K562 (cell line): Measurements from ENCODE around the gene ADD2. TPM values are rescaled to one million over a fixed set of nuclear protein-coding genes. Genes with fewer than 3 reads are reported as not detected.
A peak's percentile ranks its signal among the peaks of the same experiment; 100 is the strongest.

Experiments
- ATAC-seq: fragments of 200-7000 bp; cut with Tn5 transposase; 3 replicates; pipeline ENCODE4 v1.9.1; 2020; ENCODE audit warnings: moderate library complexity
- BruUV-seq: library from RNA; stranded (reverse); fragments of 400-500 nt; replicated peaks from 2 replicates; lab custom pipeline; 2021; lab: Mats Ljungman, UMichigan
- CTCF ChIA-PET: fragments of 300-600 bp; formaldehyde crosslinking; extraction: SDS; loops from one replicate; lab custom pipeline; 2021; ENCODE audit warnings: low intra/inter-chr PET ratio; lab: Yijun Ruan, JAX
- POLR2A ChIA-PET: fragments of 300-600, 350-650 bp; sonication (Branson Sonifier 250); formaldehyde crosslinking; extraction: SDS; loops from one replicate; lab custom pipeline; 2021; ENCODE audit warnings: antibody characterized with exemption, inconsistent platforms; lab: Yijun Ruan, JAX
- DNase-seq, 4 experiments: peaks; one replicate each; pipeline versions ENCODE4 v3.0.0 to v3.0.0-alpha.2; 2011 to 2018; ENCODE audit warnings: low spot score in 3 of 4, mixed read lengths in 3 of 4; ENCODE audit errors: extremely low read depth in 1 of 4
- FAIRE-seq: peaks from 2 replicates; lab custom pipeline; 2011; peaks lifted over from hg19 to GRCh38; lab: Jason Lieb, UNC
- H2AFZ ChIP-seq: 2 replicates; pipeline ENCODE4 v1.6.0; 2011; ENCODE audit warnings: low read depth, low read length, control low read depth, inconsistent platforms
- H3K27ac ChIP-seq: fragments of 200-600 bp; 3 replicates; pipeline ENCODE4 v1.8.0; 2011; ENCODE audit warnings: low read depth, mild to moderate bottlenecking, control low read depth, inconsistent platforms, low read length, moderate library complexity, mixed read lengths; ENCODE audit errors: extremely low read depth
- H3K27me3 ChIP-seq, 2 experiments: fragments of 300-600 bp in 1 of 2; 2 replicates in 1 of 2; 3 replicates in 1 of 2; pipeline versions ENCODE4 v1.6.0 to v1.8.0; 2011; ENCODE audit warnings: inconsistent platforms in 2 of 2, low read length in 2 of 2, mild to moderate bottlenecking in 1 of 2, mixed read lengths in 1 of 2, moderate library complexity in 1 of 2; ENCODE audit not compliant: control insufficient read depth in 2 of 2, insufficient read depth in 2 of 2
- H3K36me3 ChIP-seq: fragments of 300-600 bp; 3 replicates; pipeline ENCODE4 v1.8.0; 2011; ENCODE audit warnings: mild to moderate bottlenecking, low read length, inconsistent platforms; ENCODE audit not compliant: control insufficient read depth, insufficient read depth
- H3K4me1 ChIP-seq, 2 experiments: fragments of 200-600 bp in 1 of 2; replicated peaks in 1 of 2; 2 replicates in 1 of 2; 3 replicates in 1 of 2; pipeline versions ENCODE4 v1.5.1 to v1.8.0; 2011; ENCODE audit warnings: inconsistent platforms in 2 of 2, low read length in 2 of 2, mild to moderate bottlenecking in 1 of 2, mixed read lengths in 1 of 2, moderate library complexity in 1 of 2; ENCODE audit not compliant: control insufficient read depth in 2 of 2, insufficient read depth in 2 of 2
- H3K4me2 ChIP-seq: 2 replicates; pipeline ENCODE4 v1.6.1; 2011; ENCODE audit warnings: low read length, control low read depth, inconsistent platforms, mixed read lengths; ENCODE audit not compliant: insufficient read depth
- H3K4me3 ChIP-seq: fragments of 200-600 bp; sonication (generic), shearing (Covaris generic); 2 replicates; pipeline ENCODE4 v1.5.1; 2016; ENCODE audit warnings: control low read depth, inconsistent platforms
- H3K79me2 ChIP-seq: fragments of 200-600 bp; 3 replicates; pipeline ENCODE4 v1.8.0; 2011; ENCODE audit warnings: low read length, inconsistent platforms; ENCODE audit not compliant: control insufficient read depth, insufficient read depth
- H3K9ac ChIP-seq, 2 experiments: 2 replicates each; pipeline versions ENCODE4 v1.6.0 to v1.6.1; 2011; ENCODE audit warnings: low read depth in 2 of 2, low read length in 2 of 2, control low read depth in 1 of 2, inconsistent platforms in 1 of 2, mild to moderate bottlenecking in 1 of 2, mixed read lengths in 1 of 2; ENCODE audit not compliant: insufficient read depth in 1 of 2
- H3K9me1 ChIP-seq: one replicate; pipeline ENCODE4 v1.6.0; 2011; ENCODE audit warnings: inconsistent platforms, mild to moderate bottlenecking, low read length, moderate library complexity; ENCODE audit not compliant: control insufficient read depth, insufficient read depth
- H3K9me3 ChIP-seq: replicated peaks from 2 replicates; pipeline ENCODE4 v1.5.1; 2011; ENCODE audit warnings: low read depth, low read length, inconsistent platforms; ENCODE audit not compliant: control insufficient read depth, insufficient read depth
- H4K20me1 ChIP-seq: replicated peaks from 2 replicates; pipeline ENCODE4 v1.6.1; 2011; ENCODE audit warnings: low read length, inconsistent platforms, mixed read lengths; ENCODE audit not compliant: control insufficient read depth, insufficient read depth
- C11orf30 ChIP-seq: fragments of 450-650 bp; IDR thresholded peaks from 2 replicates; pipeline ENCODE4 v1.6.1; 2016; ENCODE audit warnings: low read depth, mild to moderate bottlenecking
- CAMTA2 ChIP-seq: fragments of 250-450 bp; sonication (Bioruptor Pico); conservative IDR thresholded peaks from 2 replicates; pipeline ENCODE4 v1.5.1; 2022
- CTBP1 ChIP-seq: fragments of 450-650 bp; IDR thresholded peaks from 2 replicates; pipeline ENCODE4 v1.6.1; 2016; ENCODE audit warnings: borderline replicate concordance
- CTCF ChIP-seq, 3 experiments: IDR thresholded peaks in 2 of 3; conservative IDR thresholded peaks in 1 of 3; 2 replicates each; pipeline ENCODE4 v1.5.1; 2011 to 2012; ENCODE audit warnings: low read length in 3 of 3, mild to moderate bottlenecking in 3 of 3, control low read depth in 2 of 3, improper control_type of control experiment in 1 of 3, inconsistent platforms in 1 of 3, low read depth in 1 of 3, mixed read lengths in 1 of 3, moderate library complexity in 1 of 3; ENCODE audit not compliant: insufficient read depth in 2 of 3
- MAFF ChIP-seq: IDR thresholded peaks from 2 replicates; pipeline ENCODE4 v1.6.1; 2012; ENCODE audit warnings: low read length, improper control_type of control experiment
- MAFG ChIP-seq: fragments of 450-650 bp; conservative IDR thresholded peaks from 2 replicates; pipeline ENCODE4 v1.6.1; 2016; ENCODE audit warnings: missing genetic modification characterization, missing compliant biosample characterization
- MAFK ChIP-seq: IDR thresholded peaks from 2 replicates; pipeline ENCODE4 v1.6.1; 2011; ENCODE audit warnings: low read length, improper control_type of control experiment
- NRF1 ChIP-seq, 2 experiments: fragments of 450-650 bp; IDR thresholded peaks in 1 of 2; conservative IDR thresholded peaks in 1 of 2; 2 replicates each; pipeline ENCODE4 v1.6.1; 2014; ENCODE audit warnings: mild to moderate bottlenecking in 2 of 2
- PKNOX1 ChIP-seq: fragments of 450-650 bp; IDR thresholded peaks from 2 replicates; pipeline ENCODE4 v1.6.1; 2016
- ZBTB1 ChIP-seq: sonication (generic); formaldehyde crosslinking; IDR thresholded peaks from 2 replicates; pipeline ENCODE4 v1.8.1; 2023; ENCODE audit warnings: missing genetic modification reagents, low read depth, mild to moderate bottlenecking, borderline replicate concordance
- ZNF316 ChIP-seq: fragments of 450-650 bp; IDR thresholded peaks from 2 replicates; pipeline ENCODE4 v1.6.1; 2016
- WGBS: fragments of 100-300 bp; shearing (Covaris generic); methylation state at CpG from one replicate; pipeline ENCODE4 v1.1.6; 2016; ENCODE audit warnings: low coverage, mixed read lengths; ENCODE audit not compliant: insufficient coverage; ENCODE audit errors: missing lambda C conversion rate; 5-methylcytosine and 5-hydroxymethylcytosine counted together
- in situ Hi-C: fragments of 300-500 bp; cut with MboI; formaldehyde crosslinking; loops from 4 replicates; pipeline ENCODE4 v1.15.0; 2018; ENCODE audit warnings: inconsistent platforms, mixed read lengths
- intact Hi-C: fragments of 100-400 bp; cut with micrococcal nuclease; formaldehyde crosslinking; loops from 2 replicates; pipeline ENCODE4 v1.14.2; 2022
- polyA plus RNA-seq, 8 experiments: library from polyadenylated mRNA; depleted of rRNA in 4 of 8; stranded (reverse) in 5 of 8; unstranded in 3 of 8; fragments of >200 nt; fragmentation: Nextera tagmentation in 2 of 8; fragmentation: Illumina TruSeq in 1 of 8; extraction: Ambion mirVana in 2 of 8; extraction: Trizol in 1 of 8; gene quantifications; 2 replicates each; pipeline versions ENCODE4 v1.2.1 to v1.2.3, GENCODE V29; 2011 to 2014; ENCODE audit warnings: inconsistent platforms in 1 of 8, missing spikeins in 1 of 8
- total RNA-seq, 7 experiments: library from RNA; depleted of rRNA in 6 of 7; stranded (reverse); fragments of >200 nt in 6 of 7; fragmentation: Illumina TruSeq in 2 of 7; extraction: Trizol in 2 of 7; gene quantifications; 2 replicates each; pipeline versions ENCODE4 v1.2.1 to v1.2.3, GENCODE V29; 2011 to 2021; ENCODE audit warnings: low replicate concordance in 1 of 7
- TF ChIP-seq, protein P1 (sequence below): fragments of 250-450 bp; sonication (Bioruptor Pico); IDR thresholded peaks from 2 replicates; pipeline ENCODE4 v1.5.0; 2021
- TF ChIP-seq, protein P2 (sequence below): sonication (generic); formaldehyde crosslinking; IDR thresholded peaks from 2 replicates; pipeline ENCODE4 v1.8.1; 2023; ENCODE audit warnings: mild to moderate bottlenecking, missing genetic modification reagents

Gene ADD2
- total and polyA plus RNA-seq, 9 of the 15 experiments (the other 6 are each of a cell fraction or from before 2014, with no cell fraction given): 3.5 to 63.0 (median 36.2) TPM

GRCh38 chr2:70645733-70646419, 122.1 kb downstream of the ADD2 start:
- intact Hi-C loops (loop anchor here (10.0 kb wide), 1 partner anchor 91 kb away; the partner anchor contains the start of gene TGFA), in situ Hi-C loops (loop anchor here (10.0 to 25.0 kb wide), 2 partner anchors 331 to 734 kb away; partner anchors contain the start of gene MXD1)
- no peak overlapping the region for H3K27ac ChIP-seq
- H3K9me3 ChIP-seq: no peaks in the 10 kb centered on the region
- no peaks in the 10 kb centered on the region for H3K4me1 ChIP-seq
- peak; percentile 66 for TF ChIP-seq MAFG (tag)
- peak; percentile 76 for TF ChIP-seq C11orf30
- TF ChIP-seq, protein P1, sequence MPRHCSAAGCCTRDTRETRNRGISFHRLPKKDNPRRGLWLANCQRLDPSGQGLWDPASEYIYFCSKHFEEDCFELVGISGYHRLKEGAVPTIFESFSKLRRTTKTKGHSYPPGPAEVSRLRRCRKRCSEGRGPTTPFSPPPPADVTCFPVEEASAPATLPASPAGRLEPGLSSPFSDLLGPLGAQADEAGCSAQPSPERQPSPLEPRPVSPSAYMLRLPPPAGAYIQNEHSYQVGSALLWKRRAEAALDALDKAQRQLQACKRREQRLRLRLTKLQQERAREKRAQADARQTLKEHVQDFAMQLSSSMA (CRISPR knock-in tag): no peak
- peak; percentile 22; the same call in 1 of the 2 replicates for TF ChIP-seq PKNOX1
- TF ChIP-seq CTBP1: 0 out of 2 replicates have a peak, but pooled peaks have one; percentile 15
- peak; percentile 56 for TF ChIP-seq MAFK
- TF ChIP-seq CAMTA2 (CRISPR knock-in tag): no peak
- peak; percentile 43 to 45 (median 43); a peak in 5 of 6 replicates for TF ChIP-seq CTCF (IDR thresholded peaks at IDR 0.05 in 2 of 3, conservative IDR thresholded peaks at IDR 0.05 in 1 of 3; ENCODE audit: insufficient read depth in 2 of 3, low read depth in 1 of 3, low read length in 3 of 3)
- TF ChIP-seq ZBTB1 (CRISPR knock-in tag): no peak
- TF ChIP-seq ZNF316: peak; percentile 89
- TF ChIP-seq, protein P2, sequence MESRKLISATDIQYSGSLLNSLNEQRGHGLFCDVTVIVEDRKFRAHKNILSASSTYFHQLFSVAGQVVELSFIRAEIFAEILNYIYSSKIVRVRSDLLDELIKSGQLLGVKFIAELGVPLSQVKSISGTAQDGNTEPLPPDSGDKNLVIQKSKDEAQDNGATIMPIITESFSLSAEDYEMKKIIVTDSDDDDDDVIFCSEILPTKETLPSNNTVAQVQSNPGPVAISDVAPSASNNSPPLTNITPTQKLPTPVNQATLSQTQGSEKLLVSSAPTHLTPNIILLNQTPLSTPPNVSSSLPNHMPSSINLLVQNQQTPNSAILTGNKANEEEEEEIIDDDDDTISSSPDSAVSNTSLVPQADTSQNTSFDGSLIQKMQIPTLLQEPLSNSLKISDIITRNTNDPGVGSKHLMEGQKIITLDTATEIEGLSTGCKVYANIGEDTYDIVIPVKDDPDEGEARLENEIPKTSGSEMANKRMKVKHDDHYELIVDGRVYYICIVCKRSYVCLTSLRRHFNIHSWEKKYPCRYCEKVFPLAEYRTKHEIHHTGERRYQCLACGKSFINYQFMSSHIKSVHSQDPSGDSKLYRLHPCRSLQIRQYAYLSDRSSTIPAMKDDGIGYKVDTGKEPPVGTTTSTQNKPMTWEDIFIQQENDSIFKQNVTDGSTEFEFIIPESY (CRISPR knock-in tag): no peak
- 0 out of 4 replicates have a peak, but pooled peaks of 1 of the 2 experiments have one; percentile 8 for TF ChIP-seq NRF1 (conservative IDR thresholded peaks at IDR 0.05 in 1 of 2, IDR thresholded peaks at IDR 0.05 in 1 of 2)
- peak; percentile 73 for TF ChIP-seq MAFF
- FAIRE-seq (peak; percentile 67), DNase-seq (peak in 1 of 4 experiments; percentile 23), ATAC-seq (peak; percentile 77)
- no peaks in the 10 kb centered on the region for H3K9me1 ChIP-seq
- no peaks in the 10 kb centered on the region for H3K79me2 ChIP-seq
- ChIA-PET POLR2A (interaction anchor here (0.6 to 1.6 kb wide), 5 partner anchors 10 to 342 kb away, joined by 3 read pairs; no protein-coding TSS in a partner anchor), CTCF (interaction anchor here (2.0 kb wide), 1 partner anchor 342 kb away, joined by 8 read pairs; no protein-coding TSS in a partner anchor)
- BruUV-seq: no TSS peak
- H3K36me3 ChIP-seq: no peaks in the 10 kb centered on the region
- peak overlapping the region in 1 of 2 experiments; percentile 17; a peak in 1 of 4 replicates for H3K9ac ChIP-seq
- WGBS: 7% methylated on average over 10 of the region's 10 CpGs
- no peaks in the 10 kb centered on the region for H4K20me1 ChIP-seq
- no peak overlapping the region for H2AFZ ChIP-seq
- H3K4me3 ChIP-seq: no peak overlapping the region
- H3K27me3 ChIP-seq: peaks cover 3 to 9% of the 10 kb centered on the region in 2 experiments; a peak in 2 of 5 replicates
- H3K4me2 ChIP-seq: no peak overlapping the region
